Measurements from ENCODE around the gene SLIT1.

The SLIT1 gene

GRCh38 chr10:97169911-97170693, 15.7 kb downstream of the SLIT1 start:
- no peak for DNase-seq

GRCh38 chr10:97169063-97169462, 16.7 kb downstream of the SLIT1 start:
- no peak for DNase-seq

- no peak for DNase-seq
Observed at GRCh38 chr10:97168645-97169044, 17.1 kb downstream of the SLIT1 start.

- DNase-seq, result no peak
Observed at GRCh38 chr10:97165499-97165898, 20.3 kb downstream of the SLIT1 start.

- no peak for DNase-seq
Observed at GRCh38 chr10:97163781-97164501, 21.8 kb downstream of the SLIT1 start.

GRCh38 chr10:97163181-97163580, 22.6 kb downstream of the SLIT1 start:
- DNase-seq, result no peak

- no peak for DNase-seq
Observed at GRCh38 chr10:97159646-97160305, 26.0 kb downstream of the SLIT1 start.

- DNase-seq, result no peak
Observed at GRCh38 chr10:97157578-97158095, 28.1 kb downstream of the SLIT1 start.

- DNase-seq, result no peak
Observed at GRCh38 chr10:97154781-97155180, 31.0 kb downstream of the SLIT1 start.

GRCh38 chr10:97154162-97154561, 31.6 kb downstream of the SLIT1 start:
- DNase-seq, result no peak

GRCh38 chr10:97153270-97153850, 32.4 kb downstream of the SLIT1 start:
- no peak for DNase-seq

- DNase-seq, result no peak
Observed at GRCh38 chr10:97151307-97151914, 34.3 kb downstream of the SLIT1 start.

GRCh38 chr10:97150616-97151015, 35.1 kb downstream of the SLIT1 start:
- no peak for DNase-seq

GRCh38 chr10:97150013-97150595, 35.7 kb downstream of the SLIT1 start:
- no peak for DNase-seq

GRCh38 chr10:97149079-97149531, 36.7 kb downstream of the SLIT1 start:
- DNase-seq, result no peak

- DNase-seq, result no peak
Observed at GRCh38 chr10:97144297-97144696, 41.5 kb downstream of the SLIT1 start.

- no peak for DNase-seq
Observed at GRCh38 chr10:97142834-97143233, 42.9 kb downstream of the SLIT1 start.

GRCh38 chr10:97140902-97141745, 44.6 kb downstream of the SLIT1 start:
- DNase-seq, result no peak

GRCh38 chr10:97140049-97140846, 45.5 kb downstream of the SLIT1 start:
- DNase-seq, result no peak

- no peak for DNase-seq
Observed at GRCh38 chr10:97139651-97140048, 46.1 kb downstream of the SLIT1 start.

Data from activated CD4-positive, alpha-beta T cell treated with anti-CD3 and anti-CD28 coated beads, Interleukin-2, amount 50 U/mL, for 1 hour (primary cell).